ENCODE results near the gene POP7.

DNA sequence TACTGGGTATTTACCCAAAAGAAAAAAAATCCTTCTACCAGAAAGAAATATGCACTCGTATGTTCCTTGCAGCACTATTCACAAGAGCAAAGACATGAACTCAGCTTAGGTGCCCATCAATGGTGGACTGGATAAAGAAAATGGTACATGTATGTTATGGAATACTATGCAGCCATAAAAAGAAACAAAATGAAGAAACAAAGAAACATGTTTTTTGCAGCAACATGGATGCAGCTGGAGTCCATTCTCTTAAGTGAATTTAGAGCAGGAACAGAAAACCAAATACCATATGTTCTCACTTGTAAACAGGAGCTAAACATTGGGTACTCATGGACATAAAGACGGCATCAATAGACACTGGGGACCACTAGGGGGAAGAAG lies 37.9 kb upstream of the POP7 start:
- TF ChIP-seq, protein P1, sequence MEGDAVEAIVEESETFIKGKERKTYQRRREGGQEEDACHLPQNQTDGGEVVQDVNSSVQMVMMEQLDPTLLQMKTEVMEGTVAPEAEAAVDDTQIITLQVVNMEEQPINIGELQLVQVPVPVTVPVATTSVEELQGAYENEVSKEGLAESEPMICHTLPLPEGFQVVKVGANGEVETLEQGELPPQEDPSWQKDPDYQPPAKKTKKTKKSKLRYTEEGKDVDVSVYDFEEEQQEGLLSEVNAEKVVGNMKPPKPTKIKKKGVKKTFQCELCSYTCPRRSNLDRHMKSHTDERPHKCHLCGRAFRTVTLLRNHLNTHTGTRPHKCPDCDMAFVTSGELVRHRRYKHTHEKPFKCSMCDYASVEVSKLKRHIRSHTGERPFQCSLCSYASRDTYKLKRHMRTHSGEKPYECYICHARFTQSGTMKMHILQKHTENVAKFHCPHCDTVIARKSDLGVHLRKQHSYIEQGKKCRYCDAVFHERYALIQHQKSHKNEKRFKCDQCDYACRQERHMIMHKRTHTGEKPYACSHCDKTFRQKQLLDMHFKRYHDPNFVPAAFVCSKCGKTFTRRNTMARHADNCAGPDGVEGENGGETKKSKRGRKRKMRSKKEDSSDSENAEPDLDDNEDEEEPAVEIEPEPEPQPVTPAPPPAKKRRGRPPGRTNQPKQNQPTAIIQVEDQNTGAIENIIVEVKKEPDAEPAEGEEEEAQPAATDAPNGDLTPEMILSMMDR (IDR thresholded peaks at IDR 0.05): no peak
- TF ChIP-seq POLR2A (IDR thresholded peaks at IDR 0.05): no peak
